Colonic mucosa (tissue), 4 donors: ENCODE data around the gene PRKCB. TPM values are rescaled to one million over a fixed set of nuclear protein-coding genes. Genes with fewer than 3 reads are reported as not detected.

Source experiments
- DNase-seq: peaks from one replicate; pipeline ENCODE4 v3.0.0-alpha.2; 2020
- H3K27ac ChIP-seq: fragments of 200-600 bp; one replicate; pipeline ENCODE4 v1.8.0; 2021
- H3K27me3 ChIP-seq: fragments of 200-600 bp; one replicate; pipeline ENCODE4 v1.8.0; 2021
- H3K36me3 ChIP-seq: fragments of 200-600 bp; one replicate; pipeline ENCODE4 v1.8.0; 2021
- H3K4me1 ChIP-seq: fragments of 200-600 bp; one replicate; pipeline ENCODE4 v1.8.0; 2021; ENCODE audit warnings: mild to moderate bottlenecking
- H3K4me3 ChIP-seq: fragments of 200-600 bp; one replicate; pipeline ENCODE4 v1.8.0; 2021
- H3K9ac ChIP-seq, 2 donors: one replicate each; pipeline ENCODE4 v1.7.0; 2013; ENCODE audit warnings: control low read depth in 2 of 2, low read depth in 2 of 2, low read length in 2 of 2
- H3K9me3 ChIP-seq: fragments of 200-600 bp; one replicate; pipeline ENCODE4 v1.8.0; 2021
- intact Hi-C: fragments of 100-400 bp; cut with DNase I; formaldehyde crosslinking; loops from one replicate; pipeline ENCODE4 v1.14.1; 2022
- total RNA-seq, 2 donors: library from RNA; stranded (reverse); fragmentation: NEBNext Ultra II Directional in 1 of 2; extraction: Animal tissue kit (Norgen Biotek cat#: 25700) in 1 of 2; gene quantifications; one replicate each; pipeline ENCODE4 v1.2.1, GENCODE V29; 2021
- TF ChIP-seq, protein P1 (sequence below): fragments of 200-600 bp; IDR thresholded peaks from one replicate; pipeline ENCODE4 v1.8.0; 2022; ENCODE audit warnings: antibody characterized with exemption, mild to moderate bottlenecking
- donor health status: healthy.
- donor health status: DM: no; HTN: no; CAD: no.
- donor health status: DM: no; HTN: no; CAD: no.

The PRKCB gene
- total RNA-seq, 2 donors from 2014 or later, result 2.5 to 10.7 TPM

DNA sequence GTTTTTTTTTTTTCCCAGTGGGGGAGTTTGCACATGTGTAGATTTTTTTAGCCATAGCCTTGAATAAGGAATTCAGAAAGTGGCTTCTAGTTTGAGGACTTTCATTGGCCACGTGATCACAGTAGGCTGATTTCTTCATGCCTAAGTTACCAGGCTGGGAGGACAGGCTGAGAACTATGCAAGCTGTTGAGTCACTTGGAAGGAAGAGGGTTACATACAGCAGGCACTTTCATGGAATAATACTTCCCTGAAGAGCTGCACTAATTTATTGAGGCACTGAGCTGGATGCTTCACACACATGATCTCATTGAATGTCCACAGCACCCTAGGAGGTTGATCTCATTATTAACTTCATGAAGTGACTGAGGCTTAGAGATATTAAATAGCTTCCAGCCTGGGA lies 22.8 kb downstream of the PRKCB start:
- intact Hi-C loops, result no loop called here
- Histone ChIP-seq H3K4me3 (no peak overlapping the region), H3K9me3 (no peaks in the 10 kb centered on the region), H3K27ac (no peak overlapping the region), H3K27me3 (no peaks in the 10 kb centered on the region), H3K4me1 (no peaks in the 10 kb centered on the region), H3K9ac (no peak overlapping the region), H3K36me3 (no peaks in the 10 kb centered on the region)
- DNase-seq, result no peak
- TF ChIP-seq, protein P1, sequence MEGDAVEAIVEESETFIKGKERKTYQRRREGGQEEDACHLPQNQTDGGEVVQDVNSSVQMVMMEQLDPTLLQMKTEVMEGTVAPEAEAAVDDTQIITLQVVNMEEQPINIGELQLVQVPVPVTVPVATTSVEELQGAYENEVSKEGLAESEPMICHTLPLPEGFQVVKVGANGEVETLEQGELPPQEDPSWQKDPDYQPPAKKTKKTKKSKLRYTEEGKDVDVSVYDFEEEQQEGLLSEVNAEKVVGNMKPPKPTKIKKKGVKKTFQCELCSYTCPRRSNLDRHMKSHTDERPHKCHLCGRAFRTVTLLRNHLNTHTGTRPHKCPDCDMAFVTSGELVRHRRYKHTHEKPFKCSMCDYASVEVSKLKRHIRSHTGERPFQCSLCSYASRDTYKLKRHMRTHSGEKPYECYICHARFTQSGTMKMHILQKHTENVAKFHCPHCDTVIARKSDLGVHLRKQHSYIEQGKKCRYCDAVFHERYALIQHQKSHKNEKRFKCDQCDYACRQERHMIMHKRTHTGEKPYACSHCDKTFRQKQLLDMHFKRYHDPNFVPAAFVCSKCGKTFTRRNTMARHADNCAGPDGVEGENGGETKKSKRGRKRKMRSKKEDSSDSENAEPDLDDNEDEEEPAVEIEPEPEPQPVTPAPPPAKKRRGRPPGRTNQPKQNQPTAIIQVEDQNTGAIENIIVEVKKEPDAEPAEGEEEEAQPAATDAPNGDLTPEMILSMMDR, result no peak

DNA sequence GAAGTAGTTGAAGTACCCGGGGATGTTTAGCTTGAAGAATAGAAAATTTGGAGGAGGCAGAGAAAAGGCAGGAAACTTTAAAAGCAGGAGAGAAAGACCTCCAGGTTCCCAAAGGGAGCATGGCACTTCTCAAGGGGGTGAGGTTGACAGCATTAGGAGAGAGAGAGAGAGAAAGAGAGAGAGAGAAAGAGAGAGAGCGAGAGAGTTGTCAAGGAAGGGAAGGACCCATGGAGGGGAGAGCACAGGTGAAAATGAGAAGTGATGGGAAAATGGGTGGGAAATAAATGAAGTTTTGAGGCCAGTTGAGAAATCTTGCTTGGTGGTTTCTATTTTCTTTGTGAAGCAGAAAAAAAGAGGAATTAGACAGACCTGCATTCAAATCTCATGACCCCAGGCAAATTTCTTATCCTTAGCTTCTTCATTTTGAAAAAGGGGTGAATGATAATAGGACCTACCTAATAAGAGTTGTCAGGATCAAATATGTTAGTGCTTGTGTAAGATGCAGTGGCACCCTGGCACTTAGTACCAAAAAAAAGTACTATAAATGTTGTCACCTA lies 24.0 kb downstream of the PRKCB start:
- Histone ChIP-seq H3K9ac (no peak overlapping the region), H3K4me3 (no peak overlapping the region), H3K36me3 (no peaks in the 10 kb centered on the region), H3K27me3 (no peaks in the 10 kb centered on the region), H3K4me1 (no peaks in the 10 kb centered on the region), H3K9me3 (no peaks in the 10 kb centered on the region), H3K27ac (no peak overlapping the region)
- intact Hi-C loops, result no loop called here
- TF ChIP-seq, protein P1, result no peak
- no peak for DNase-seq

DNA sequence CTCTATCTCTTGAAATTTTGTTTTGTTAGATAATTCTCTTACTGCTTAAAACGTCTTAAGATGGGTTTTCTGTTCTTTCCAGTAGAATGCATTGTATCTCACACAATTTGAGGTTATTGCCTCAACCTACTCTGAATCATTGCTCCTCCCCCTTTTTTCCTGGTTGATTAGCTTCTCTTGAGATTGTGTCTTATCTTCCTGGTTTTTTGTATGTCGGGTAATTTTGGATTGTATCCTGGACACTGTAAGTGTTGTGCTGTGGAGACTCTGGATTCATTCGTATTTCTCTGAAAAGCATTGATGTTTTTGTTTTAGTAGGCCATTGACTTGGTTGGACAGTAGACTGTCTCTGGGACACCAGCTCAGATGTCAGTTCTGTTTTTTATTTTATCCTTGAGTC lies 26.1 kb downstream of the PRKCB start:
- intact Hi-C loops, result no loop called here

DNA sequence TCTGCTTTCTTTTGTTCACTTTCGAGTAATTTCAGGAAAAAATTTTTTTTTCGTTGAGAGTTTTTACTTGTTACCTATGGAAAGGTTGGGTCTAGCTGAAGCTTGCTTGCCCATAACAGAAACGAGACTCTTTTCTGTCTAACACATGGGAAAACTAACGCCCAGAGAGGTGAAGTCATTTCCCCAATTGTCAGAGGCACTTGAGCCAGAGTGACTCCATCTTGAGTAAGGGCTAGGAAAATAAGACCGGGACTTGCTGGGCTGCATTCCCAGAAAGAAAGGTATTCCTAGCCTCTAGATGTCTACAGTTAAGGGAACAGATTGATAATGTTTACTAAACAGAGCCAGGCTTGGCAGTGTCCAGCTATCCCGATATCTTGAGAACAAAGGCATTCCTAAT lies 26.8 kb downstream of the PRKCB start:
- Histone ChIP-seq H3K27ac (no peak overlapping the region), H3K9ac (no peak overlapping the region), H3K9me3 (no peaks in the 10 kb centered on the region), H3K36me3 (no peaks in the 10 kb centered on the region), H3K4me3 (no peak overlapping the region), H3K4me1 (no peaks in the 10 kb centered on the region), H3K27me3 (no peaks in the 10 kb centered on the region)
- no peak for DNase-seq
- intact Hi-C loops, result no loop called here
- TF ChIP-seq, protein P1, result no peak

More for the DNA sequence above, 26.1 kb downstream of the PRKCB start:
- no peaks in the 10 kb centered on the region for H3K4me1 ChIP-seq
- H3K36me3 ChIP-seq, result no peaks in the 10 kb centered on the region
- no peak overlapping the region for H3K9ac ChIP-seq
- TF ChIP-seq, protein P1, result no peak
- H3K4me3 ChIP-seq, result no peak overlapping the region
- no peaks in the 10 kb centered on the region for H3K27me3 ChIP-seq
- no peak for DNase-seq
- no peaks in the 10 kb centered on the region for H3K9me3 ChIP-seq
- H3K27ac ChIP-seq, result no peak overlapping the region

DNA sequence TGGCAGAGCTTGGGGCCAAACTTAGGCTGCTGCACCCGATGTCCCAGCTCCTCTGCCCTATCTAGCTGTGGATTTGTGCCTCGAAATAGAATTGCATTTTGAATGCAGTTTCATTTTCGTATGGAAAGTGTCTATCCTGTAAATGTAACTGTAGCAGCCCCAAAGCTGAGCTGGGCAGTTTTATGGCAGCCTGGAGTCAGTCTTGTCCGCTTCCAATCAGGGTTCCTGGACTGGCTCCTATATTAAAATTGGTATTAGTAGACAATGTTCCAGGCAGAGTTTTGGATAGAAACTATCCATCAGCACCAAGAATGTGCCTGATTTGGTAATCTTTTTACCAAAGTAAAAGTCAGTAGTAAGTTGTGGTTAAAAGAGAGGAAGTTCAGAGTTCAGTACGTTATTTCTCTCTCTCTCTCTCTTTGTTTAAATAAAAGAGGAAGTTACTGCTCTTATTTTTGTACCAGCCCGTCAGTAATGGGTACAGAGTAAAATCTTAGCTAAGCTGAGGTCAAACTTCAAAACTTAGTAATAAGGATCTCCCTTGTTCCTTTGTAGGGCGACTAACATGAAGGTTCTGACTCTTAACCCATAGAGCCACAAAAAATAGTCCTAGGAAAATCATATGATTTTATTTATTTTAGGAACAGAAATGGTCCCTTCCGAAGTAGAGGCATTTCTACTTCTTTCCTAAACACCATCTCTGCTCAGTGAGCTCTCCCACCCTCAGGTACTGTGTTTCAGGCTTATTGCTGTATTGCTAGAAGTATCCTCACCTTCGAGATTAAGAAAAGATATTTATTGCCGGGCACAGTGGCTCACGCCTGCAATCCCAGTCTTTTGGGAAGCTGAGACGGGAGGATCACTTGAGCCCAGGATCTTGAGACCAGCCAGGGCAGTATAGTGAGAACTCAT lies 28.0 kb downstream of the PRKCB start:
- H3K9me3 ChIP-seq, result no peaks in the 10 kb centered on the region
- peak overlapping the region; percentile 56 for H3K27ac ChIP-seq
- no peaks in the 10 kb centered on the region for H3K4me1 ChIP-seq
- peak; percentile 26 for DNase-seq
- no peak overlapping the region for H3K9ac ChIP-seq
- peak overlapping the region; percentile 1 for H3K4me3 ChIP-seq
- no peaks in the 10 kb centered on the region for H3K36me3 ChIP-seq
- intact Hi-C loops, result no loop called here
- TF ChIP-seq, protein P1, result no peak
- H3K27me3 ChIP-seq, result no peaks in the 10 kb centered on the region
